HG03025 (cell line): ENCODE results near the gene NAP1L1.
"Not testable (repeated sequence)": the region's sequence is repeated elsewhere in the genome, so short reads cannot be mapped to it uniquely, and the experiment has no call there.

Experiments
- ATAC-seq: cut with Tn5 transposase; IDR thresholded peaks from one replicate; pipeline ENCODE4 v1.9.1; 2021; ENCODE audit warnings: mild to moderate bottlenecking, moderate library complexity; ENCODE audit not compliant: unreplicated experiment, low FRiP score

Gene NAP1L1

DNA sequence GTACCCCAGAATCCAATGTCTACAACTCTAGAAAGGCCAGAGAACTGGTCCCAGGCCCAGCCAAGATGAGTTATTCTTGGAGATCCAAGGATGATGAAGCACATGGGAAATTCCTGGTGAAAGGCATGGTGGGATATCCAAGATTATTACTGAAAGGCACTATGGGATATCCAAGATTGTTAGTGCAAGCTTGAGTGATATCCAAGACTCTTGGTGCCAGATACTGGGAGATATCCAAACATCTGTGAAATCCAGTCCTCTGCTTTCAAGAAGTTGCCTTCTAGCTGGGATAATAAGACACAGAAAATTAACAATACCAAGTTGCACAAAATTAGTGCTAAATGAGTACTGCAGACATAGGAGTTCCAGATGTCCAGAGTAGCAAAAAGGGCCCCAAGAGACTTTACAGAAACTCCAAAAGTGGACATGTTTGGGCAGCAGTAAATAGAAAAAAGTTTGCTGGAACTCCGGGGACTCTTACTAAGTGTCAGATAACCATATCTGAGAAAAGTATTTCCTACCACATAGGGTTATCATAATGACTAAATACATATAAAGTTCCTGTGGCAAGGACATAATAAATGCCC, 87.5 kb downstream of the NAP1L1 start:
- ATAC-seq = no peak

DNA sequence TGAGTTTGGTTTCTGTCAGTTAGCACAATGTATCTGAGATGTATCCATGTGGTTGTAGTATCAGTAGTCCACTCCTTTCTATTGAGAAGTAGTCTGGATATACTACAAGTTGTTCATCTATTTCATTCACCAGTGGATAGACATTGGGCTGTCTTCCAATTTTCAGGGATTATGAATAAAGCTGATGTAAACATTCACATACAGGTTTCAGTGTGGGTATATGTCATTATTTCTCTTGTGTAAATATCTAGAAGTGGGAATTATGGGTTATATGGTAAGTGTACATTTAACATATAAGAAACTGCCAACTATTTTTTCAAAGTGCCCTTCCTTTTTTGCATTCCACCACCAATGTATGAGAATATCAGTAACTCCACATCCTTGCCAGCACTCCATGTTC, 88.8 kb downstream of the NAP1L1 start:
- no peak for ATAC-seq

DNA sequence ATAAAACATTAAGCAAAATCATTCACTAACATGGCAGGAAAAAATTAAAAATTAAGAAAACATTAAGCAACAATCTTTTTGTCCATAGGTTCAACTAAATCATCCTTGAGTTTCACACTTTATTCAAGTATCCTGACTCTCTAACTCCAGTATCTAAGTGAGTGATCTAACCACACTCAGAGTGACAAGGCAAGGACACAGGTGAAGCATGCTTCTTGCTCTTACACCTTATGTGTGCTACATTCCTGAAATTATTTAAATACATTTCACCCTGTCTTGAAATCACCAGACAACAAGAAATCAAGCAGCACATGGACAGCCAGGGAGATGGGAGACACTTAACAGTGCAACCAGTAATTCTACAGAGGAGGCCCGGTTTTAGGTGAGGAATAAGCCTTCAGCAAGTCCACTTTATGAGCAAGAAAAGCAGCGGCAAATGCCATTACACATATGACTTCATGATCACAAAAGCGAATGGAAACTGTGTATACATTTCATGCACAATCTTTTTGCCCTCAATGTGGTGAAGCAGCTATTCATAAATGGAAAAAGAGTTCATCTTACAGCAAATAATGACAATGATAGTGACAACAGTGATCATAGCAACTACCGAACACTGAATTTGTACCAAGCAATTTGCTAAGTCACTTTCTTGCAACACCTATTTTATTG, 90.3 kb downstream of the NAP1L1 start:
- ATAC-seq = no peak

GRCh38 chr12:75991753-75992152, 92.7 kb downstream of the NAP1L1 start:
- ATAC-seq = no peak

GRCh38 chr12:75990189-75990912, 94.1 kb downstream of the NAP1L1 start:
- no peak for ATAC-seq

DNA sequence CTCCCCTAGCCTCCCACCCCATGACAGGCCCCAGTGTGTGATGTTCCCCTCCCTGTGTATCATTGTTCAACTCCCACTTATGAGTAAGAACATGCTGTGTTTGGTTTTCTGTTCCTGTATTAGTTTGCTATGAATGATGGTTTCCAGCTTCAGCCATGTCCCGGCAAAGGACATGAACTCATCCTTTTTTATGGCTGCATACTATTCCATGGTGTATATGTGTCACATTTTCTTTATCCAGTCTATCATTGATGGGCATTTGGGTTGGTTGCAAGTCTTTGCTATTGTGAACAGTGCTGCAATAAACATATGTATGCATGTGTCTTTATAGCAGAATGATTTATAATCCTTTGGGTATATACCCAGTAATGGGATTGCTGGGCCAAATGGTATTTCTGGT, 96.8 kb downstream of the NAP1L1 start:
- not testable (repeated sequence) for ATAC-seq
